ENCODE data around the gene PTPRT. TPM values are rescaled to one million over a fixed set of nuclear protein-coding genes. Genes with fewer than 3 reads are reported as not detected.

The PTPRT gene
- total RNA-seq, 2 donors from 2014 or later, result 0.11 to 0.35 TPM

GRCh38 chr20:42447270-42447669 is 742.4 kb downstream of the PTPRT start:
- TF ChIP-seq CTCF (IDR thresholded peaks at IDR 0.05), result no peak
- no peaks in the 10 kb centered on the region for H3K4me1 ChIP-seq
- no peak overlapping the region for H3K27ac ChIP-seq
- H3K9me3 ChIP-seq, result no peaks in the 10 kb centered on the region
- DNase-seq (ENCODE audit: low spot score), result no peak
- no peaks in the 10 kb centered on the region for H3K27me3 ChIP-seq
- no peak overlapping the region for H3K4me3 ChIP-seq
- no peaks in the 10 kb centered on the region for H3K36me3 ChIP-seq

- no peak for DNase-seq (ENCODE audit: low spot score)
- peak overlapping the region; percentile 8 to 16 for H3K27ac ChIP-seq
Measured at GRCh38 chr20:42444799-42445198, 744.9 kb downstream of the PTPRT start.

GRCh38 chr20:42443200-42443599 is 746.5 kb downstream of the PTPRT start:
- TF ChIP-seq CTCF (IDR thresholded peaks at IDR 0.05), result no peak
- no peaks in the 10 kb centered on the region for H3K4me1 ChIP-seq
- no peaks in the 10 kb centered on the region for H3K9me3 ChIP-seq
- no peaks in the 10 kb centered on the region for H3K36me3 ChIP-seq
- H3K27ac ChIP-seq, result no peak overlapping the region
- no peak overlapping the region for H3K4me3 ChIP-seq
- no peaks in the 10 kb centered on the region for H3K27me3 ChIP-seq
- DNase-seq (ENCODE audit: low spot score), result no peak

More at GRCh38 chr20:42444799-42445198, 744.9 kb downstream of the PTPRT start:
- H3K4me3 ChIP-seq, result no peak overlapping the region
- no peaks in the 10 kb centered on the region for H3K27me3 ChIP-seq
- H3K9me3 ChIP-seq, result no peaks in the 10 kb centered on the region
- no peaks in the 10 kb centered on the region for H3K4me1 ChIP-seq
- no peaks in the 10 kb centered on the region for H3K36me3 ChIP-seq
- TF ChIP-seq CTCF (IDR thresholded peaks at IDR 0.05), result no peak

GRCh38 chr20:42442716-42443115 is 747.0 kb downstream of the PTPRT start:
- DNase-seq (ENCODE audit: low spot score), result peak; percentile 73
- no peak overlapping the region for H3K4me3 ChIP-seq
- H3K4me1 ChIP-seq, result no peaks in the 10 kb centered on the region
- peak overlapping the region; percentile 8 to 9 for H3K27ac ChIP-seq
- no peak for TF ChIP-seq CTCF (IDR thresholded peaks at IDR 0.05)
- no peaks in the 10 kb centered on the region for H3K9me3 ChIP-seq
- no peaks in the 10 kb centered on the region for H3K36me3 ChIP-seq
- no peaks in the 10 kb centered on the region for H3K27me3 ChIP-seq

GRCh38 chr20:42441864-42442331 is 747.8 kb downstream of the PTPRT start:
- Histone ChIP-seq H3K4me3 (no peak overlapping the region), H3K36me3 (no peaks in the 10 kb centered on the region), H3K9me3 (no peaks in the 10 kb centered on the region), H3K27me3 (no peaks in the 10 kb centered on the region), H3K27ac (peak overlapping the region; percentile 8 to 9), H3K4me1 (no peaks in the 10 kb centered on the region)
- TF ChIP-seq CTCF (IDR thresholded peaks at IDR 0.05), result no peak
- no peak for DNase-seq (ENCODE audit: low spot score)

GRCh38 chr20:42441196-42441863 is 748.4 kb downstream of the PTPRT start:
- Histone ChIP-seq H3K27ac (peak overlapping the region in 1 of 2 donors; percentile 8), H3K9me3 (no peaks in the 10 kb centered on the region)
- DNase-seq (ENCODE audit: low spot score), result no peak

More at GRCh38 chr20:42441196-42441863, 748.4 kb downstream of the PTPRT start:
- Histone ChIP-seq H3K36me3 (no peaks in the 10 kb centered on the region), H3K4me1 (no peaks in the 10 kb centered on the region), H3K27me3 (no peaks in the 10 kb centered on the region), H3K4me3 (no peak overlapping the region)
- no peak for TF ChIP-seq CTCF (IDR thresholded peaks at IDR 0.05)
